ENCODE results near the gene CBLN2. TPM values are rescaled to one million over a fixed set of nuclear protein-coding genes. Genes with fewer than 3 reads are reported as not detected.

CBLN2 gene
- total RNA-seq, 2 experiments from 2014 or later: not detected

DNA sequence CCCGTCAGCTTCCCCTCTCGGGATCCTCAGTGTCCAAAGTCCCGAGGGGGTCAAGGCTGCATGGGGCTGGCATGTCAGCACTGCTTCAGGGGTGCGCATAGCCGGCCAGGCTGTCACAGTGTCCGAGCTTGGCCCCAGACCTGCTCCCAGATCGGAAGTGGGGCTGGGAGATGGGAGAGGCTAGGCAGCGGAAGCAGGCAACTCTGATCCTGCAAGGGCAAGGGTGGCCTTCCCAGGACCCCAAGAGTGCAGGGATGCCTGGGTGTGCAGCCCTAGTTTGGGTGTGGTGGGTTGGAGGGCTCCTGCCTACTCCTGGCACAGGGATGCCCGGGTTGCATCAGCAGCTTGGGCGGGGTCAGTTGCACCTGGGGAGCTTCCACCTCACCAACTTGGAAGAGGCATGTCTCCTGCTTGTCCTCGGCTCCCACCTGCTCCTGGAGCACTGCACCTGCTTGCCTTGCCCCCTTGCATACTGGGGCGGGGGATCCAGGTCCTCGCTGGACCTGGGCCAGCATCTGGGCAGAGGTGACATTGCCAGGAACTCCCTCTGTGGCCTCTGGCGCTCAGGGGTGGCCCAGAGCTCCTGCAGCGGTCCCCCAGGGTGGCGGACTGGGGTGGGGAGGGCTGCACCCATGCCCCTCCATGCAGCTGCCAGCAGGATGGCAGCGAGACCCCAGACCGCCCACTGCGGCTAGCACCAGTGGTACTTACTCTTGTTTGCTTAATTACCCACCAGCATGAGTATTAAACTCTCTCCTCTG is 41.3 kb downstream of the CBLN2 start:
- ATAC-seq (no peak), DNase-seq (no peak)
- intact Hi-C loops (cut with micrococcal nuclease): no loop called here
- ChIA-PET POLR2A (no interaction called here), CTCF (no interaction called here)
- Mint-ChIP-seq H3K27me3 (no peaks in the 10 kb centered on the region), H3K27ac (no peak overlapping the region), H3K4me1 (ENCODE audit: low read depth) (no peaks in the 10 kb centered on the region), H3K4me3 (no peak overlapping the region), H3K9me3 (no peaks in the 10 kb centered on the region), H3K36me3 (ENCODE audit: low read depth) (no peaks in the 10 kb centered on the region)
- no peak for TF ChIP-seq CTCF (IDR thresholded peaks at IDR 0.05)

DNA sequence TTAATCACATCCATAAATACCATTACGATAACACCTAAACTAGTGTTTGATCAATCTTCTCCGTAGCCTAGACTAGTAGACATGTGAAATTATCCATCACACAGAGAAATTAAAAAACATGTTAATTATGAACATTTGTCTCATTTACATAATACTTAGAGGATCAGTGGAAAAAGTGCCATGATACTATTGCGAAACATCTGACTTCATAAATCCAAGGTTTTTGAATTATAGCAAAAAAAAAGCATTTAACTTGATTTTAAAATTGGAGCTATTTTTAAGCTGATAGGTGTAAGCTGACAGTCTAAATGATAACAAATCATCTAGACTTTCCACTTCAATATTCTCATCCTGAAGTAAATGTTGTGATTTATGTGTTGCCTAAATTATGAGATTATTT is 51.6 kb downstream of the CBLN2 start:
- intact Hi-C loops (cut with micrococcal nuclease): no loop called here

More for the DNA sequence above, 51.6 kb downstream of the CBLN2 start:
- ChIA-PET POLR2A (no interaction called here), CTCF (interaction anchor here (0.6 kb wide), 1 partner anchor 132 kb away, joined by 3 read pairs; no protein-coding TSS in a partner anchor)
- DNase-seq: no peak
- no peaks in the 10 kb centered on the region for H3K36me3 Mint-ChIP-seq (ENCODE audit: low read depth)
- H3K4me3 Mint-ChIP-seq: no peak overlapping the region
- H3K27ac Mint-ChIP-seq: no peak overlapping the region
- no peaks in the 10 kb centered on the region for H3K9me3 Mint-ChIP-seq
- TF ChIP-seq CTCF (IDR thresholded peaks at IDR 0.05): no peak
- ATAC-seq: no peak
- no peaks in the 10 kb centered on the region for H3K4me1 Mint-ChIP-seq (ENCODE audit: low read depth)
- H3K27me3 Mint-ChIP-seq: no peaks in the 10 kb centered on the region

Measured in activated CD8-positive, alpha-beta T cell treated with anti-CD3 and anti-CD28 coated beads for 36 hours (primary cell).